Measurements from ENCODE around the gene GOT1.

The GOT1 gene

GRCh38 chr10:99430451-99431189 lies at the start of gene GOT1:
TSS of gene GOT1 (minus strand) at chr10:99430624. CDS start at chr10:99430565, 59 bp downstream.
- DNase-seq (ENCODE audit: low spot score): peak; percentile 93

GRCh38 chr10:99470327-99470726 lies 39.9 kb upstream of the GOT1 start:
- no peak for DNase-seq (ENCODE audit: low spot score)

DNA sequence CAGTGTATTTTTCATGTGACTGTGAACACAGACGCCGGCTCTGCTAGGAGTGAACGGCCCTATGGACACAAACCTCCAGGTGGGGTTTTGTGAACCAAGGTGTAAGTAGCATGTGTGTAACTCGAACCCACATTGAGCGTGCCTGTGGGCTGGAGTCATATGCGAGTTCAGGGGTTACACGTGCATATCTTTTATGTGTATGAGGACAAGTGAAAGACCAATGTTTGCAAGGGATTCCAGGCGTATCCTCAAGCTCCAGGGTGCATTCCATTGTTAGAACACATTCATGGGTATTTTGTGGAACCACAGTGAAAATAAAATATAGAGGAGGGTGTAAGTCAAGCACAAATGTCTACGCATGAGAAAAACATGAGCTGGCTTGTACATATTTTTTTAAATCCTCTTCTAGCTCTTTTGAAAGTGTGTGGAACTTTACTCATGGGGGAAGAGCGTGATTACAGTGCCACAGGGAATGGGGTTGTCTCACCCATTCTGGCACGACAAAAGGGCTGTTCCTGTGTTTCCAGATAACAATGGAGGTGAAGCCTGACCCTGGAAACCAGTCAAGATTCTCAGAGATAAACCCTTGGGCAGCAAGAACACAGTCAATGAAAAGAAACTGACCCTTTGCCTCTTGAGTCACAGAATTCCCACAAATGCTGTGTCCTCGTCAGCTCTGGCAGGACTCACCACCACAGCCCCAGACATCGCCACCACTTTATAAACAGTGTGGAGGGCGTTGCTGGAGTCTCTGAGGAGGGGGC lies 37.0 kb upstream of the GOT1 start:
- DNase-seq (ENCODE audit: low spot score): no peak

GRCh38 chr10:99466632-99467223 lies 36.3 kb upstream of the GOT1 start:
- DNase-seq (ENCODE audit: low spot score): no peak

GRCh38 chr10:99461230-99461629 lies 30.8 kb upstream of the GOT1 start:
- no peak for DNase-seq (ENCODE audit: low spot score)

DNA sequence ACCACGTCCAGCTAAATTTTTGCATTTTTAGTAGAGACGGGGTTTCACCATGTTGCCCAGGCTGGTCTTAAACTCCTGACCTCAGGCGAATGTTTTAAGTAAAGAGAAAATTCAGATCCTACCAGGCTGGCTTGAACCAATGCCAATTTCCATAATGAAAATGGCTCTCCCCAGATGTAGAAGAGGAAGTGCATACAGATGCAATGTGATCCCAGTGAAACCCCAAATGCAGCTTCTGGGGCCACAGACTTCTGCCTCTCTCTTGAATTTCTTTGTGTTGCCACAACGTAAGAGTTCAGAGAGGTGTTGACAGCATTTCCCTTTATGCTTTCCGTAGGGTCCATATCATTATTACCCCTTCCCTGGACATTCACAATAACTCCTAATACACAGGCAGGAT lies 29.6 kb upstream of the GOT1 start:
- DNase-seq (ENCODE audit: low spot score): no peak

- DNase-seq (ENCODE audit: low spot score): no peak
Observed at GRCh38 chr10:99459217-99459616, 28.8 kb upstream of the GOT1 start.

DNA sequence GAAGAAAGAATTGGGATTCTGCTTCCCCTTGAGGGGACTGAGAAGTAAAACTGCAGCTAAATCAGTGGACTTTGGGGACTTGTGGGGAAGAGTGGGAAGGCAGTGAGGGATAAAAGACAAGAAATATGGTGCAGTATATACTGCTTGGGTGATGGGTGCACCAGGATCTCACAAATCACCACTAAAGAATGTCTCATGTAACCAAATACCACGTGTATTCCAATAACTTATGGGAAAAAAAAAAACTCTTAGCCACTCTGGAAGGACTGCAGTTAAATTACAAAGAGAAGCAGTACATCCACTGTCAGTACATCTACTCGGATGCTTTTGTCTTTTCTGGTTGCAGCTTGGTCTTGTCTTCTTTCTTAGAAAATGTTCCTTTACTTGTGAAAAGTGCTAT lies 27.4 kb upstream of the GOT1 start:
- no peak for DNase-seq (ENCODE audit: low spot score)

DNA sequence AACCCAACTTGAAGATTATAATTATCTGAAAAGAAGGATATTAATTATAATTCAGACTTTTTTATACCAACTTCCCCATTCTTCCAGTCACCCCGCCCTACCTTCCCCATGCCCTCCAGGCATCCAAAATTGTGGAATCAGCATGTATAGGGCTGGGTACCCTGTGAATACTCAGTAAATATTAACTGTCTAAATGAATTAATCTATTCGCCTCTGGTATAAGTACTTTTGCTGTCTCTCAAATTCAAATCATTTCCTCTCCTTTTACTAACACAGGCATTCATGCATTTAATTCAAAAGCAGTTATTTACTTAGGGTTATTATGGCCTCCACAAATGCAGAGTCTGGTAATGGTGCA lies 26.5 kb upstream of the GOT1 start:
- no peak for DNase-seq (ENCODE audit: low spot score)

DNA sequence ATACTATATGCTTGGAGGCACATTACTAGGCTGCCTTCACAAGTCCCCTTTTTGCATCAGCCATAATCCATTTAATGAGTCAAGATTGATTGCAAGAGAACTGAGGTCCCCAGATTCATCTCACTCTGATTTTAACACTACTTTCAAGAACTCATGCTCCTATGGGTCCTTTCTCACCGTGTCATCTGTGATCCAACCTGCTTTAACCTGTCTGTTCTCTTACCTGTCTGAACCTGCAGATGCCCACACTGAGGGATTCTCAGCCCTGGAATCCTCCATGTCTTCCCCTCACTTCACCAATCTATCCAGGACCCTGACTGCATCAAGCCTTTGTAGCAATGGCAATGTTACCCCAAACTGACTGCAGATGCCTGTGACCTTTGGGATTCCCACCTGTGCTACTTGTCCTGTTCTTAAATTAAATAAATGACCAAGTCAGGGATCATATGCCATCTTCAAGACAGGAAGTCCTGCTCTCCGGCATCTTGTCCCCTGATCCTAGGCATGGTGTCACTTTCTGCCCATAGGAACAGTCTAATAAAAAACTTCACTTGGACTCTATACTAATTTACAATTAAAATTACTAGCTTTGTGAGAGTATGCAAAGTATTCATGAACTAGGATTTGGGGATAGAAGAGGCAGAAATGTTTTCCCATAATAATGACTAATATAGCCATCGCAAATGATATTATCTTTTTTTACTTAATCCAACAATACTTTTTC lies 25.9 kb upstream of the GOT1 start:
- no peak for DNase-seq (ENCODE audit: low spot score)

- no peak for DNase-seq (ENCODE audit: low spot score)
Observed at GRCh38 chr10:99451981-99452380, 21.6 kb upstream of the GOT1 start.

DNA sequence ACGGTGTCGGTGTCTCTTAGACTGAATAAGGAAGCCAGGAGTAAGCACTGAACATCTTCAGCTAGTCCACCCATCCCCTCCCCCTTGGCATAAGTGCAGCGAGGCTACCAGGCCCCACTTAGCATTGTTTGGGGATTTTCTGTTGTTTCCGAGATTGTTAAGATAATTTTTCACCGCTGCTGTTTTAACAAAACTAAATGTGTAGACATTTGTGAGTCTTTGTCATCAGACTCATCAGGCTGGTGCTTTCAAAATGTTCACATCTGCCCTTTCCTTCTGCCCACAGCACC lies 21.0 kb upstream of the GOT1 start:
- DNase-seq (ENCODE audit: low spot score): no peak

- DNase-seq (ENCODE audit: low spot score): no peak
Observed at GRCh38 chr10:99450624-99451498, 20.4 kb upstream of the GOT1 start.

GRCh38 chr10:99450156-99450555 lies 19.7 kb upstream of the GOT1 start:
- no peak for DNase-seq (ENCODE audit: low spot score)

DNA sequence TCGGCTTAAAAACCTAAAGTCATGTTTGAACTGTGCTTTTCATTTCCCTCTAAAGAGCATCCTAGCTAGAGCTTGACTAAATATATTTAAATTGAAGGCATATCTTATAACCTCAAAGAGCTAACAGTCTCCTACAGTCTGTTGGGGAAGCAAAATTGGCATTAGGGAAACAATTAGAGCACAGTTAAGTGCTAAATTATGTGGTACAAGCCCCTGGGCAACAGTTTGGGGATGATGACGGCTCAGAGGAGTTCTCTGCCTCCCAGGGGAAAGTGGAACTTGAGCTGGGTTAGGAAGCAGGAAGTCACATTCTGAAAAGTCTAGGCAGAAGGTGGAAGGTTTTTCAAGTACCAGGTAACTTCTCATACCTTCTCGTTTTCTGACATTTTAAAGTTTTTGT lies 18.6 kb upstream of the GOT1 start:
- DNase-seq (ENCODE audit: low spot score): no peak

DNA sequence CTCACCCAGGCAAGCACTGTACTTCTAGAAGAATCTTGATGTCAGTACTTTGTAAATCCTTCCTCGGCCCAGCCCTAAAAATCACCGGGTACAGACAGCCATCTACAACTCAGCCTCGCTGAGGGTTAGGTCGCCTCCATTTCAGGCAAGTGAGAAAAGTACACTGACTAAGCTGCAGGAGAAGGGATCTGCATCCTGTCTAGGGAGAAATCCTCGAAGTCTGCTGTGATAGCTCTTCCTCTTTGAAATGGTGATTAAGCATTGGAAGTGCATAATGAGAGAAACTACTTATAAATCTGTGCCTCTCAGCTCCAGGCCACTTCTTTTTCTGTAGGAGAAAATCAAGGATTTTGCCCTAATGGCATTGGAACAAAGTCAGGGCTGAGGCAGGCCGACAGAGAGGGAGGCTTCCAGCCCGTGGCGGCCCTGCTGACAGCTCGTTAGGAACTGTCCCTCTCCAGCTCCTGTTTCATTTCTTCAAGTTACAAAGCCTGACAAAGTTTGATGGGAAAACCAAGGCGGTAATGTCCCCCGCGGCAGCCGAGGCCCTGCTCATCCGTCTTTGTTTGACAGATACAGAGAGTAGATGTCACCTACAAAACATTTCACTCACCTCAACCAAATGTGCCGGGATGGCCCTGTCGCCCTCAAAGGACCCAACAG lies 14.1 kb upstream of the GOT1 start:
- DNase-seq (ENCODE audit: low spot score): no peak

DNA sequence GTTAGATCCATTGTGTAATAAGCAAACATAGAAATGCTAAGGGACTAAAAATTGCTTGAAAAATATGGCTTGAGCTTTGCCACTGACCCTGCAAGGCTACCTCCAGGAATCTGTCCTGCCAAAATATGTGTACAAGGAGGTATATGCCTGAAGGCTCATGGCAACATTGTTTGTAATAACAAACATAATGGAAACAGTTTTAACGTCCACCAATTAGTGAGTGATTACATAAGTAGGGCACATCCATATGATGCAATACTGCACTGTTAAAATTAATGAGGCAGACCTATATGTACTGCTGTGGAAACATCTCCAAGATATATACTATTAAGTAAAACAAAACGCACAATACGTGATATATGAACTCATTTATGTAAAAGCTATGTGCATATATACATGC lies 13.1 kb upstream of the GOT1 start:
- DNase-seq (ENCODE audit: low spot score): no peak

- DNase-seq (ENCODE audit: low spot score): no peak
Observed at GRCh38 chr10:99442394-99442793, 12.0 kb upstream of the GOT1 start.

GRCh38 chr10:99438890-99439289 lies 8.5 kb upstream of the GOT1 start:
- DNase-seq (ENCODE audit: low spot score): no peak

- no peak for DNase-seq (ENCODE audit: low spot score)
Observed at GRCh38 chr10:99435986-99436638, 5.7 kb upstream of the GOT1 start.

Measured in COLO829 (cell line).